ENCODE measurements around the gene ABCG1. TPM values are rescaled to one million over a fixed set of nuclear protein-coding genes. Genes with fewer than 3 reads are reported as not detected.

Gene ABCG1
- total RNA-seq, 2 experiments from 2014 or later = 22.2 to 24.6 TPM

GRCh38 chr21:42220138-42220701 lies 1.3 kb downstream of the ABCG1 start:
- Mint-ChIP-seq H3K4me3 (peak overlapping the region; percentile 78), H3K9me3 (peaks cover 15% of the 10 kb centered on the region), H3K4me1 (ENCODE audit: low read depth) (peaks cover 21% of the 10 kb centered on the region), H3K36me3 (no peaks in the 10 kb centered on the region), H3K27ac (peak overlapping the region; percentile 85), H3K27me3 (no peaks in the 10 kb centered on the region)
- intact Hi-C loops (cut with micrococcal nuclease) = loop anchor here (1.0 kb wide), 3 partner anchors 8 to 32 kb away; no protein-coding TSS in a partner anchor
- POLR2A ChIA-PET = interaction anchor here (0.7 to 4.8 kb wide), 8 partner anchors 8 to 307 kb away, joined by 3 to 121 read pairs (median 12); no protein-coding TSS in a partner anchor
- DNase-seq = peak; percentile 80
- CTCF ChIA-PET = interaction anchor here (0.8 to 4.0 kb wide), 14 partner anchors 8 to 161 kb away, joined by 3 to 33 read pairs (median 6); no protein-coding TSS in a partner anchor

GRCh38 chr21:42221581-42222345 lies 2.8 kb downstream of the ABCG1 start:
- CTCF ChIA-PET = interaction anchor here (0.8 to 4.0 kb wide), 3 partner anchors 12 to 76 kb away, joined by 3 to 33 read pairs (median 17); no protein-coding TSS in a partner anchor
- Mint-ChIP-seq H3K4me1 (ENCODE audit: low read depth) (peaks cover 33% of the 10 kb centered on the region), H3K36me3 (peaks cover 9% of the 10 kb centered on the region), H3K4me3 (no peak overlapping the region), H3K9me3 (peaks cover 5% of the 10 kb centered on the region), H3K27me3 (no peaks in the 10 kb centered on the region), H3K27ac (no peak overlapping the region)
- no peak for DNase-seq
- POLR2A ChIA-PET = interaction anchor here (2.6 to 4.8 kb wide), 3 partner anchors 14 to 34 kb away, joined by 11 to 121 read pairs (median 20); no protein-coding TSS in a partner anchor
- intact Hi-C loops (cut with micrococcal nuclease) = no loop called here

- H3K4me1 Mint-ChIP-seq (ENCODE audit: low read depth) = peaks cover 39% of the 10 kb centered on the region
- DNase-seq = no peak
- no peak overlapping the region for H3K4me3 Mint-ChIP-seq
- intact Hi-C loops (cut with micrococcal nuclease) = no loop called here
- POLR2A ChIA-PET = no interaction called here
- peaks cover 15% of the 10 kb centered on the region for H3K36me3 Mint-ChIP-seq
- CTCF ChIA-PET = interaction anchor here (4.0 kb wide), 1 partner anchor 11 kb away, joined by 33 read pairs; no protein-coding TSS in a partner anchor
- H3K27ac Mint-ChIP-seq = no peak overlapping the region
- no peaks in the 10 kb centered on the region for H3K9me3 Mint-ChIP-seq
- no peaks in the 10 kb centered on the region for H3K27me3 Mint-ChIP-seq
These were observed 3.4 kb downstream of the ABCG1 start for GRCh38 chr21:42222386-42222785.

GRCh38 chr21:42222821-42223390 lies 4.0 kb downstream of the ABCG1 start:
- Mint-ChIP-seq H3K27ac (no peak overlapping the region), H3K9me3 (no peaks in the 10 kb centered on the region), H3K4me3 (no peak overlapping the region), H3K27me3 (no peaks in the 10 kb centered on the region), H3K36me3 (peaks cover 19% of the 10 kb centered on the region), H3K4me1 (ENCODE audit: low read depth) (peaks cover 44% of the 10 kb centered on the region)
- intact Hi-C loops (cut with micrococcal nuclease) = no loop called here
- DNase-seq = no peak
- ChIA-PET POLR2A (no interaction called here), CTCF (no interaction called here)

DNA sequence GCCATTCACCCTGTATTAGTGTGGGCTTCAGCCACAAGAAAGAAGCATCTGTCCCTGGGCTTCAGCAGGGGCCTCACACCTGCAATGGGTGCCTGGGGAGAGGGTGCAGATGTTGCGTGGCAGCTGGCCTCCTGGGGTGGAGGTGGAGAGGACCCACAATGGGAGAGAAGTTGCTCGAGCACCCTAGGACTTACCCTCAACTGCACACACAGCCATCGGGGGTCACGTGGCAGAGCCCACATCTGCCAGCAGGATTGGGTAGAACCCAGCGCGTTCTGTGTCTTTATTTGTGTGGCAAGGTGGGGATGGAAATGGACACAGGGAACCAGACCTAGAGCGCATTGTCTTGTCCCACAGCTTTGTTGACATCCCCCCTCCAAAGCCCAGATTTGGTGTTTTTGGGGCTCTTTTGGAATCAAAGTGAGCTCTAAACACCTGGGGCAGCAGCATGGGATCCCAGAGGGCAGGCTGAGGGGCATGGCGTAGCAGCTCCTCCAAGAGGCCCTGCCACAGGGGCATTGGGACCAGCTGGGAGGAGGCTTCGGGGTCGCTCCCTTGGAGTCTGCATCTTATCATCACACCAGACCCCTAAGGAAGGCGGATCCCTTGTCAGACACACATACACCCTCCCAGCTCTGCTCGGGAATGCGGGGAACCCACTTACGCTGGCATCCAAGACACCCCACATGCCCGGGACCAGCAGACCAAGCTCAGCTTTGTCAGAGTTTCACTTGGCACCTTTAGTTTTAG lies 5.1 kb downstream of the ABCG1 start:
- intact Hi-C loops (cut with micrococcal nuclease) = no loop called here
- Mint-ChIP-seq H3K36me3 (peaks cover 19% of the 10 kb centered on the region), H3K4me1 (ENCODE audit: low read depth) (peaks cover 54% of the 10 kb centered on the region), H3K4me3 (no peak overlapping the region), H3K9me3 (no peaks in the 10 kb centered on the region), H3K27me3 (no peaks in the 10 kb centered on the region), H3K27ac (no peak overlapping the region)
- CTCF ChIA-PET = interaction anchor here (0.7 to 1.3 kb wide), 4 partner anchors 15 to 51 kb away, joined by 3 to 4 read pairs (median 3); no protein-coding TSS in a partner anchor
- POLR2A ChIA-PET = interaction anchor here (1.5 to 3.0 kb wide), 2 partner anchors 11 to 13 kb away, joined by 4 to 15 read pairs; no protein-coding TSS in a partner anchor
- DNase-seq = no peak

DNA sequence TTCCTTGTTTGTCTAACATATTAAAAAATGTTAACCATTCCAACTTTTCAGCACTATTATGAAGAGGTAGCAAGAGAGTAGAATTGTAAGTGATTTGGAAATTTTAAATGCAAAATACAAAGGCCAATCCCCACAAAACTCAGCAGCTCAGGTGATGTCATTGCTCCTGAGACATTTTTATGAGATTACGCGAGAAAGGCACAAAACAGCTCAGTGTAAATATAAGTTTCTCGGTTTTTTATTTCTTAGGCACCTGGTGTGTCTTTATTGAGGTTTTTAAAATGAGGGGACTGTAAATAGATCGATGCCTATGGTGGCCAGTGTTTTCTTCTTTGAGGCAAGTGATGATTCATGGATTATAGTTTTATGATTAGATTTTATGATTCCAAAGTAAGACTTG lies 6.1 kb downstream of the ABCG1 start:
- Mint-ChIP-seq H3K36me3 (peaks cover 22% of the 10 kb centered on the region), H3K27me3 (no peaks in the 10 kb centered on the region), H3K4me3 (no peak overlapping the region), H3K27ac (peak overlapping the region; percentile 40), H3K4me1 (ENCODE audit: low read depth) (peaks cover 65% of the 10 kb centered on the region), H3K9me3 (no peaks in the 10 kb centered on the region)
- ChIA-PET POLR2A (interaction anchor here (1.5 to 3.0 kb wide), 2 partner anchors 9 to 12 kb away, joined by 4 to 15 read pairs; no protein-coding TSS in a partner anchor), CTCF (interaction anchor here (0.8 to 1.3 kb wide), 2 partner anchors 14 to 52 kb away, joined by 3 read pairs; no protein-coding TSS in a partner anchor)
- no peak for DNase-seq
- intact Hi-C loops (cut with micrococcal nuclease) = no loop called here

- H3K9me3 Mint-ChIP-seq = no peaks in the 10 kb centered on the region
- POLR2A ChIA-PET = interaction anchor here (1.5 to 3.0 kb wide), 2 partner anchors 9 to 12 kb away, joined by 7 to 15 read pairs; no protein-coding TSS in a partner anchor
- intact Hi-C loops (cut with micrococcal nuclease) = no loop called here
- H3K4me1 Mint-ChIP-seq (ENCODE audit: low read depth) = peaks cover 69% of the 10 kb centered on the region
- CTCF ChIA-PET = interaction anchor here (0.5 to 1.4 kb wide), 4 partner anchors 13 to 81 kb away, joined by 3 to 4 read pairs (median 3); no protein-coding TSS in a partner anchor
- no peaks in the 10 kb centered on the region for H3K27me3 Mint-ChIP-seq
- peaks cover 22% of the 10 kb centered on the region for H3K36me3 Mint-ChIP-seq
- no peak for DNase-seq
- no peak overlapping the region for H3K4me3 Mint-ChIP-seq
- H3K27ac Mint-ChIP-seq = peak overlapping the region; percentile 40
These were observed 6.7 kb downstream of the ABCG1 start for GRCh38 chr21:42225571-42226155.

DNA sequence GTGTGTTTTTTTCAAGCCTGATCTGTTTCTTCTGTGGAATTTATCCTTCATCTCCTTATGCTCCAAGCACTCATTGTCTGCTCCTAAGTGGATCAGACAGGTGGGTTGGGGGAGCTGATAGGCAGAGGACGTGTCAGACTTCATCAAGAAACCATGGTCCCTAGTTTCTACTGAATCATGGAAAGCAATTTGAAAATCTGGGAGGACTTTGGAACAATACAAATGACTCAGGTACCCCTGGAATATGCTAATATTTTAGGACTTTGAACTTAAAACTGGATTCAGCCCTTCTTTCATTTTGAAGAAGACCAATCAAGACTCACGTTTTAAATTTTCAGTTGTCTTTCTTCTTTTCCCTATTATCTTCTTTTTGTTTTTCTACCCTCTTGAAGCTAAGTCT lies 7.7 kb downstream of the ABCG1 start:
- intact Hi-C loops (cut with micrococcal nuclease) = no loop called here
- POLR2A ChIA-PET = interaction anchor here (1.5 to 3.0 kb wide), 2 partner anchors 8 to 11 kb away, joined by 7 to 15 read pairs; no protein-coding TSS in a partner anchor
- peaks cover 22% of the 10 kb centered on the region for H3K36me3 Mint-ChIP-seq
- CTCF ChIA-PET = interaction anchor here (1.2 to 1.4 kb wide), 2 partner anchors 32 to 82 kb away, joined by 3 to 4 read pairs; no protein-coding TSS in a partner anchor
- no peak overlapping the region for H3K4me3 Mint-ChIP-seq
- H3K27me3 Mint-ChIP-seq = no peaks in the 10 kb centered on the region
- no peaks in the 10 kb centered on the region for H3K9me3 Mint-ChIP-seq
- peaks cover 71% of the 10 kb centered on the region for H3K4me1 Mint-ChIP-seq (ENCODE audit: low read depth)
- peak overlapping the region; percentile 35 for H3K27ac Mint-ChIP-seq
- DNase-seq = no peak

- H3K4me3 Mint-ChIP-seq = peak overlapping the region; percentile 63
- ChIA-PET POLR2A (interaction anchor here (1.2 to 2.8 kb wide), 2 partner anchors 8 to 10 kb away, joined by 17 to 28 read pairs; partner anchors contain the start of gene ABCG1), CTCF (interaction anchor here (0.8 to 3.4 kb wide), 7 partner anchors 9 to 193 kb away, joined by 3 to 13 read pairs (median 4); partner anchors contain the start of gene ABCG1)
- intact Hi-C loops (cut with micrococcal nuclease) = loop anchor here (1.0 to 2.0 kb wide), 4 partner anchors 8 to 63 kb away; no protein-coding TSS in a partner anchor
- no peaks in the 10 kb centered on the region for H3K27me3 Mint-ChIP-seq
- peak; percentile 96 for DNase-seq
- H3K4me1 Mint-ChIP-seq (ENCODE audit: low read depth) = peaks cover 76% of the 10 kb centered on the region
- peaks cover 25% of the 10 kb centered on the region for H3K36me3 Mint-ChIP-seq
- no peaks in the 10 kb centered on the region for H3K9me3 Mint-ChIP-seq
- peak overlapping the region; percentile 93 for H3K27ac Mint-ChIP-seq
These were observed 9.2 kb downstream of the ABCG1 start for GRCh38 chr21:42227909-42228708.

DNA sequence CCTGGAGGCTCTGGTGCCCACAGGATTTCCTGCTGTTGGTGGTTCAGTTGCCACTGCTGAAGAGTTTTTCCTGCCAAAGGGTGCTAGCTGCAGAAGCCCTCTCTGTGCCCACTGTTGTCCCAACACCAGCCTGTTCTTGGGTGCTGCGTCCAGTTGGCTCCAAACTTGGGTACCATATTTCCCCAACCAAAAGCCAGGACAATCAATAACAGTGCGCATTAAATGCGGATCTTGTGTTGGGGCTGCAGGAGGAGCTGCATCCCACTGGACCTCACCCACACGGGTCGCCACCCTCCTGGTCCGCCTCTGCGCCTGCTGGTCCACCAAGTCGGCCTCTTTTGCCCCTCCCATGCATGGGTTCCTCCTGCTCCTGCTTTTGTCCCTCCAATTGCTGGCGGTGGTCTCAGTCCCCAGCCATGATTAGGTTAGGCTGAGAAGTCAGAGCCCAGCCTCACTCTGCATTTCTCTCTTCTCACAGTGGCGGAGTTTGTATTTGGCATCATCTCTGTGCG lies 9.8 kb downstream of the ABCG1 start:
- H3K9me3 Mint-ChIP-seq = no peaks in the 10 kb centered on the region
- no peaks in the 10 kb centered on the region for H3K27me3 Mint-ChIP-seq
- peaks cover 78% of the 10 kb centered on the region for H3K4me1 Mint-ChIP-seq (ENCODE audit: low read depth)
- peak overlapping the region; percentile 93 for H3K27ac Mint-ChIP-seq
- no peak for DNase-seq
- ChIA-PET POLR2A (interaction anchor here (1.2 to 2.8 kb wide), 2 partner anchors 9 kb away, joined by 17 to 28 read pairs; partner anchors contain the start of gene ABCG1), CTCF (interaction anchor here (0.8 to 3.4 kb wide), 7 partner anchors 9 to 192 kb away, joined by 3 to 13 read pairs (median 4); partner anchors contain the start of gene ABCG1)
- intact Hi-C loops (cut with micrococcal nuclease) = loop anchor here (1.0 to 2.0 kb wide), 4 partner anchors 8 to 64 kb away; no protein-coding TSS in a partner anchor
- H3K36me3 Mint-ChIP-seq = peaks cover 25% of the 10 kb centered on the region
- H3K4me3 Mint-ChIP-seq = no peak overlapping the region
